ENCODE data around the gene ABO. TPM values are rescaled to one million over a fixed set of nuclear protein-coding genes. Genes with fewer than 3 reads are reported as not detected.

Gene ABO
- total and polyA plus RNA-seq, 10 of the 15 experiments (the other 5 are each of a cell fraction or from before 2014, with no cell fraction given), result 0.10 TPM; not detected in 9

DNA sequence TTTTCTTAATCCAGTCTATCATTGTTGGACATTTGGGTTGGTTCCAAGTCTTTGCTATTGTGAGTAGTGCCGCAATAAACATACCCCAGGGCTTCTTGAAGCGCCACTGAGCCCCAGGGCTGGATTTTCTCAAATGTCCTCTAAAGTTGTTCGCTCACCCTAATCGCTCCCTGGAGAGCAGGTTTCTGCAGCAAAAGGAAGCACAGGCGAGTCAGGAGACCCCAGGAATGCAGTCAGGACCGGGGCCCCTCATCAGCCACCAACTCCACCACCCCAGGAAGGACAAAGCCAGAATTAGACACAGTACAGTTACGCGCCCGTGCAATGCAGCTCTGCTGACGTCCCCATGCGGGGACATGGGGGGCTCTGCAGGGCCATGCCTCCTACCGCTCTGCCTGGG lies 50.2 kb downstream of the ABO start:
- FAIRE-seq, result no peak
- RAD21 ChIA-PET (ENCODE audit: unreplicated experiment), result no interaction called here
- in situ Hi-C loops (cut with MboI), result no loop called here
- TF ChIP-seq FOS (IDR thresholded peaks at IDR 0.05; ENCODE audit: borderline replicate concordance, extremely low read depth, insufficient read length), result no peak
- TF ChIP-seq MYB (IDR thresholded peaks at IDR 0.05; ENCODE audit: borderline replicate concordance, low read depth, low read length), result no peak
- TF ChIP-seq SUPT20H (IDR thresholded peaks at IDR 0.05; ENCODE audit: borderline replicate concordance, control insufficient read depth, low read depth, low read length), result no peak
- no peak for TF ChIP-seq KLF5 (IDR thresholded peaks at IDR 0.05; ENCODE audit: partially characterized antibody)
- no peak for TF ChIP-seq ESRRA (IDR thresholded peaks at IDR 0.05; ENCODE audit: low read length)
- no peak for TF ChIP-seq JUNB (IDR thresholded peaks at IDR 0.05)
- TF ChIP-seq, protein P1, sequence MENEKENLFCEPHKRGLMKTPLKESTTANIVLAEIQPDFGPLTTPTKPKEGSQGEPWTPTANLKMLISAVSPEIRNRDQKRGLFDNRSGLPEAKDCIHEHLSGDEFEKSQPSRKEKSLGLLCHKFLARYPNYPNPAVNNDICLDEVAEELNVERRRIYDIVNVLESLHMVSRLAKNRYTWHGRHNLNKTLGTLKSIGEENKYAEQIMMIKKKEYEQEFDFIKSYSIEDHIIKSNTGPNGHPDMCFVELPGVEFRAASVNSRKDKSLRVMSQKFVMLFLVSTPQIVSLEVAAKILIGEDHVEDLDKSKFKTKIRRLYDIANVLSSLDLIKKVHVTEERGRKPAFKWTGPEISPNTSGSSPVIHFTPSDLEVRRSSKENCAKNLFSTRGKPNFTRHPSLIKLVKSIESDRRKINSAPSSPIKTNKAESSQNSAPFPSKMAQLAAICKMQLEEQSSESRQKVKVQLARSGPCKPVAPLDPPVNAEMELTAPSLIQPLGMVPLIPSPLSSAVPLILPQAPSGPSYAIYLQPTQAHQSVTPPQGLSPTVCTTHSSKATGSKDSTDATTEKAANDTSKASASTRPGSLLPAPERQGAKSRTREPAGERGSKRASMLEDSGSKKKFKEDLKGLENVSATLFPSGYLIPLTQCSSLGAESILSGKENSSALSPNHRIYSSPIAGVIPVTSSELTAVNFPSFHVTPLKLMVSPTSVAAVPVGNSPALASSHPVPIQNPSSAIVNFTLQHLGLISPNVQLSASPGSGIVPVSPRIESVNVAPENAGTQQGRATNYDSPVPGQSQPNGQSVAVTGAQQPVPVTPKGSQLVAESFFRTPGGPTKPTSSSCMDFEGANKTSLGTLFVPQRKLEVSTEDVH (IDR thresholded peaks at IDR 0.05; ENCODE audit: low read depth, partially characterized antibody), result no peak
- TF ChIP-seq CHD1 (IDR thresholded peaks at IDR 0.05; ENCODE audit: low read depth, low read length), result no peak
- TF ChIP-seq, protein P2, sequence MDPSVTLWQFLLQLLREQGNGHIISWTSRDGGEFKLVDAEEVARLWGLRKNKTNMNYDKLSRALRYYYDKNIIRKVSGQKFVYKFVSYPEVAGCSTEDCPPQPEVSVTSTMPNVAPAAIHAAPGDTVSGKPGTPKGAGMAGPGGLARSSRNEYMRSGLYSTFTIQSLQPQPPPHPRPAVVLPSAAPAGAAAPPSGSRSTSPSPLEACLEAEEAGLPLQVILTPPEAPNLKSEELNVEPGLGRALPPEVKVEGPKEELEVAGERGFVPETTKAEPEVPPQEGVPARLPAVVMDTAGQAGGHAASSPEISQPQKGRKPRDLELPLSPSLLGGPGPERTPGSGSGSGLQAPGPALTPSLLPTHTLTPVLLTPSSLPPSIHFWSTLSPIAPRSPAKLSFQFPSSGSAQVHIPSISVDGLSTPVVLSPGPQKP (IDR thresholded peaks at IDR 0.05; ENCODE audit: low read depth, low read length), result no peak
- TF ChIP-seq, protein P3, sequence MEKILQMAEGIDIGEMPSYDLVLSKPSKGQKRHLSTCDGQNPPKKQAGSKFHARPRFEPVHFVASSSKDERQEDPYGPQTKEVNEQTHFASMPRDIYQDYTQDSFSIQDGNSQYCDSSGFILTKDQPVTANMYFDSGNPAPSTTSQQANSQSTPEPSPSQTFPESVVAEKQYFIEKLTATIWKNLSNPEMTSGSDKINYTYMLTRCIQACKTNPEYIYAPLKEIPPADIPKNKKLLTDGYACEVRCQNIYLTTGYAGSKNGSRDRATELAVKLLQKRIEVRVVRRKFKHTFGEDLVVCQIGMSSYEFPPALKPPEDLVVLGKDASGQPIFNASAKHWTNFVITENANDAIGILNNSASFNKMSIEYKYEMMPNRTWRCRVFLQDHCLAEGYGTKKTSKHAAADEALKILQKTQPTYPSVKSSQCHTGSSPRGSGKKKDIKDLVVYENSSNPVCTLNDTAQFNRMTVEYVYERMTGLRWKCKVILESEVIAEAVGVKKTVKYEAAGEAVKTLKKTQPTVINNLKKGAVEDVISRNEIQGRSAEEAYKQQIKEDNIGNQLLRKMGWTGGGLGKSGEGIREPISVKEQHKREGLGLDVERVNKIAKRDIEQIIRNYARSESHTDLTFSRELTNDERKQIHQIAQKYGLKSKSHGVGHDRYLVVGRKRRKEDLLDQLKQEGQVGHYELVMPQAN (conservative IDR thresholded peaks at IDR 0.05), result no peak
- TF ChIP-seq, protein P4, sequence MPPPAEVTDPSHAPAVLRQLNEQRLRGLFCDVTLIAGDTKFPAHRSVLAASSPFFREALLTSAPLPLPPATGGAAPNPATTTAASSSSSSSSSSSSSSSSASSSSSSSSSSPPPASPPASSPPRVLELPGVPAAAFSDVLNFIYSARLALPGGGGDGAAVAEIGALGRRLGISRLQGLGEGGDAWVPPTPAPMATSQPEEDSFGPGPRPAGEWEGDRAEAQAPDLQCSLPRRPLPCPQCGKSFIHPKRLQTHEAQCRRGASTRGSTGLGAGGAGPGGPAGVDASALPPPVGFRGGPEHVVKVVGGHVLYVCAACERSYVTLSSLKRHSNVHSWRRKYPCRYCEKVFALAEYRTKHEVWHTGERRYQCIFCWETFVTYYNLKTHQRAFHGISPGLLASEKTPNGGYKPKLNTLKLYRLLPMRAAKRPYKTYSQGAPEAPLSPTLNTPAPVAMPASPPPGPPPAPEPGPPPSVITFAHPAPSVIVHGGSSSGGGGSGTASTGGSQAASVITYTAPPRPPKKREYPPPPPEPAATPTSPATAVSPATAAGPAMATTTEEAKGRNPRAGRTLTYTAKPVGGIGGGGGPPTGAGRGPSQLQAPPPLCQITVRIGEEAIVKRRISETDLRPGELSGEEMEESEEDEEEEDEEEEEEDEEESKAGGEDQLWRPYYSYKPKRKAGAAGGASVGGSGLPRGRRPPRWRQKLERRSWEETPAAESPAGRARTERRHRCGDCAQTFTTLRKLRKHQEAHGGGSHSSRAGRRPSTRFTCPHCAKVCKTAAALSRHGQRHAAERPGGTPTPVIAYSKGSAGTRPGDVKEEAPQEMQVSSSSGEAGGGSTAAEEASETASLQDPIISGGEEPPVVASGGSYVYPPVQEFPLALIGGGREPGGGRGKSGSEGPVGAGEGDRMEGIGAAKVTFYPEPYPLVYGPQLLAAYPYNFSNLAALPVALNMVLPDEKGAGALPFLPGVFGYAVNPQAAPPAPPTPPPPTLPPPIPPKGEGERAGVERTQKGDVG (CRISPR knock-in tag; IDR thresholded peaks at IDR 0.05), result no peak
- no peak for TF ChIP-seq ZBED1 (IDR thresholded peaks at IDR 0.05; ENCODE audit: borderline replicate concordance)
- no peak for TF ChIP-seq ZNF274 (IDR thresholded peaks at IDR 0.05; ENCODE audit: insufficient read depth, insufficient read length)
- TF ChIP-seq FOXM1 (IDR thresholded peaks at IDR 0.05; ENCODE audit: low read depth, low read length), result no peak

More for the DNA sequence above, 50.2 kb downstream of the ABO start:
- Histone ChIP-seq H3K4me2 (ENCODE audit: control insufficient read depth, insufficient read depth) (no peak overlapping the region), H3K36me3 (ENCODE audit: control insufficient read depth in 2 of 2, insufficient read depth in 2 of 2, low read length in 1 of 2) (no peaks in the 10 kb centered on the region), H4K20me1 (ENCODE audit: control insufficient read depth, insufficient read depth) (no peaks in the 10 kb centered on the region), H3K79me2 (ENCODE audit: control insufficient read depth, insufficient read depth, low read length) (no peaks in the 10 kb centered on the region), H3K4me1 (ENCODE audit: control insufficient read depth, insufficient read depth, low read length) (no peaks in the 10 kb centered on the region), H3K4me3 (no peak overlapping the region), H2AFZ (ENCODE audit: control insufficient read depth, low read depth, low read length) (no peak overlapping the region), H3K27me3 (replicated peaks in 1 of 2; ENCODE audit: control insufficient read depth in 2 of 2, insufficient read depth in 2 of 2, low read length in 1 of 2) (no peaks in the 10 kb centered on the region; a peak in 2 of 4 replicates), H3K27ac (ENCODE audit: control insufficient read depth, insufficient read depth) (no peak overlapping the region), H3K9ac (ENCODE audit: control insufficient read depth, insufficient read depth, low read length) (no peak overlapping the region), H3K9me3 (replicated peaks; ENCODE audit: control insufficient read depth, insufficient read depth, low read length) (no peaks in the 10 kb centered on the region)
- ATAC-seq (no peak), DNase-seq (ENCODE audit: low read depth, low spot score) (no peak)
- POLR2A ChIA-PET, result no interaction called here
- 53% methylated on average over 12 of the region's 12 CpGs for WGBS (ENCODE audit: insufficient coverage, insufficient replicate concordance, low lambda C conversion rate, missing lambda C conversion rate)
- intact Hi-C loops (cut with micrococcal nuclease; ENCODE audit: unreplicated experiment), result no loop called here
- SMC1A ChIA-PET (ENCODE audit: uncharacterized antibody, unreplicated experiment), result no interaction called here
- CTCF ChIA-PET, result no interaction called here
- no TSS peak for BruUV-seq (replicated peaks)

Data from GM12878 (cell line).